Cardiac muscle cell (in vitro differentiated cells and primary cell): ENCODE results near the gene ZNF672. TPM values are rescaled to one million over a fixed set of nuclear protein-coding genes. Genes with fewer than 3 reads are reported as not detected.
A peak's percentile ranks its signal among the peaks of the same experiment; 100 is the strongest.

Source experiments
- DNase-seq, 2 donors: peaks; one replicate each; pipeline versions ENCODE4 v3.0.0 to v3.0.0-alpha.2; 2010 to 2017; ENCODE audit warnings: low read depth in 1 of 2, low spot score in 1 of 2
- H3K27ac ChIP-seq: fragments of 200-600 bp; sonication (generic); 2 replicates; pipeline ENCODE4 v1.5.1; 2016
- H3K27me3 ChIP-seq: fragments of 200-600 bp; sonication (generic); 2 replicates; pipeline ENCODE4 v1.6.0; 2016; ENCODE audit warnings: control low read depth
- H3K36me3 ChIP-seq: fragments of 200-600 bp; sonication (generic); 2 replicates; pipeline ENCODE4 v1.5.1; 2016; ENCODE audit warnings: control low read depth
- H3K4me1 ChIP-seq: fragments of 200-600 bp; sonication (generic); 2 replicates; pipeline ENCODE4 v1.8.1; 2017; ENCODE audit warnings: low read depth, mild to moderate bottlenecking, mixed run types
- H3K4me3 ChIP-seq: fragments of 200-600 bp; sonication (generic); 2 replicates; pipeline ENCODE4 v1.5.1; 2016; ENCODE audit warnings: mild to moderate bottlenecking
- H3K9me3 ChIP-seq: fragments of 200-600 bp; sonication (generic); 2 replicates; pipeline ENCODE4 v1.5.1; 2017; ENCODE audit warnings: low read depth, mild to moderate bottlenecking, control low read depth
- polyA plus RNA-seq: library from polyadenylated mRNA; unstranded; fragments of >200 nt; fragmentation: Nextera tagmentation; extraction: Ambion mirVana; gene quantifications from 2 replicates; pipeline ENCODE4 v1.2.1, GENCODE V29; 2016
- total RNA-seq: library from RNA; depleted of rRNA; stranded (reverse); fragments of >200 nt; gene quantifications from 2 replicates; pipeline ENCODE4 v1.2.3, GENCODE V29; 2016
- TF ChIP-seq, protein P1 (sequence below): IDR thresholded peaks from 2 replicates; pipeline ENCODE4 v1.5.1; 2012; ENCODE audit warnings: low read depth, mild to moderate bottlenecking, low read length

ZNF672 gene
- total and polyA plus RNA-seq, 2 experiments from 2014 or later: 59.2 to 66.3 TPM

DNA sequence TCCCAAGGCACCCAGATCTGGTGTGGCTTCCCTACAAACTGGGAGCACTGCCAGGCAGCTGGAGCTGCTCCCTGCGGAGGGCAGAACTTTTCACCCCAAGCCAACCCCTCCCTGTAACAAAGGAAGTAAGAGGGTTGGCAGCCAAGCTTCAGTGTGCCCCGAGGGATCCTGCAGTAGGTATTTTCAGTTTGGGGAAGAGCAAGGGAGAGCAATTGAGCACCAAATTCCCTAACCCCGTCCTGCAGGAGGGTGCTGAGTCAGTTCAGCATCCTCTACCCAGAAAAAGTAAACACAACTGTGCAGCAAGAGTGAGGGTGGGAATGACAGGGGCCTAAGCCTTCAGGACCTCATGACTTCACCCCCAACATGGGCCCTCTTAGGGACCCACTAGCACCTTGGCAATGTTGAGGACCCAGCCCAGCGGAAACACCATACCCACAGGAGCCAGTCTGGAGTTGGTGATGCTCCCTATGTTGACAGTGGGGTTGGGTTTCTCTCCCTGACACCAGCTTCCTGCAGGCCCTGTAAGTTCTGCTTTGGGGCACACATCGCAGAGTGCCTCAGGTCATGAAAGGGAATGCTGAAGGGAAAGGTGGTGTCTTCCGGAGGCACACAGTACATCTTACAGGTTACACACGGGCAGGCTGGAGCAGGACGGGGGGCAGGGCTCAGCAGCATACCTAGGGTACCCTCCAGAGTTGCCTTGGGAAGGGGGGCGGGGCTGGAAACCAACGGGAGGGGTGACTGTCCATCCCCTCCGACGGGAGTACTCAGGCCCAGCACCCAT, 27.1 kb upstream of the ZNF672 start:
- Histone ChIP-seq H3K9me3 (no peaks in the 10 kb centered on the region), H3K27ac (no peak overlapping the region), H3K4me3 (no peak overlapping the region), H3K27me3 (no peaks in the 10 kb centered on the region), H3K4me1 (peaks cover 1% of the 10 kb centered on the region), H3K36me3 (peaks cover 20% of the 10 kb centered on the region)
- TF ChIP-seq, protein P1, sequence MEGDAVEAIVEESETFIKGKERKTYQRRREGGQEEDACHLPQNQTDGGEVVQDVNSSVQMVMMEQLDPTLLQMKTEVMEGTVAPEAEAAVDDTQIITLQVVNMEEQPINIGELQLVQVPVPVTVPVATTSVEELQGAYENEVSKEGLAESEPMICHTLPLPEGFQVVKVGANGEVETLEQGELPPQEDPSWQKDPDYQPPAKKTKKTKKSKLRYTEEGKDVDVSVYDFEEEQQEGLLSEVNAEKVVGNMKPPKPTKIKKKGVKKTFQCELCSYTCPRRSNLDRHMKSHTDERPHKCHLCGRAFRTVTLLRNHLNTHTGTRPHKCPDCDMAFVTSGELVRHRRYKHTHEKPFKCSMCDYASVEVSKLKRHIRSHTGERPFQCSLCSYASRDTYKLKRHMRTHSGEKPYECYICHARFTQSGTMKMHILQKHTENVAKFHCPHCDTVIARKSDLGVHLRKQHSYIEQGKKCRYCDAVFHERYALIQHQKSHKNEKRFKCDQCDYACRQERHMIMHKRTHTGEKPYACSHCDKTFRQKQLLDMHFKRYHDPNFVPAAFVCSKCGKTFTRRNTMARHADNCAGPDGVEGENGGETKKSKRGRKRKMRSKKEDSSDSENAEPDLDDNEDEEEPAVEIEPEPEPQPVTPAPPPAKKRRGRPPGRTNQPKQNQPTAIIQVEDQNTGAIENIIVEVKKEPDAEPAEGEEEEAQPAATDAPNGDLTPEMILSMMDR: no peak
- peak in 1 of 2 donors; percentile 62 for DNase-seq

DNA sequence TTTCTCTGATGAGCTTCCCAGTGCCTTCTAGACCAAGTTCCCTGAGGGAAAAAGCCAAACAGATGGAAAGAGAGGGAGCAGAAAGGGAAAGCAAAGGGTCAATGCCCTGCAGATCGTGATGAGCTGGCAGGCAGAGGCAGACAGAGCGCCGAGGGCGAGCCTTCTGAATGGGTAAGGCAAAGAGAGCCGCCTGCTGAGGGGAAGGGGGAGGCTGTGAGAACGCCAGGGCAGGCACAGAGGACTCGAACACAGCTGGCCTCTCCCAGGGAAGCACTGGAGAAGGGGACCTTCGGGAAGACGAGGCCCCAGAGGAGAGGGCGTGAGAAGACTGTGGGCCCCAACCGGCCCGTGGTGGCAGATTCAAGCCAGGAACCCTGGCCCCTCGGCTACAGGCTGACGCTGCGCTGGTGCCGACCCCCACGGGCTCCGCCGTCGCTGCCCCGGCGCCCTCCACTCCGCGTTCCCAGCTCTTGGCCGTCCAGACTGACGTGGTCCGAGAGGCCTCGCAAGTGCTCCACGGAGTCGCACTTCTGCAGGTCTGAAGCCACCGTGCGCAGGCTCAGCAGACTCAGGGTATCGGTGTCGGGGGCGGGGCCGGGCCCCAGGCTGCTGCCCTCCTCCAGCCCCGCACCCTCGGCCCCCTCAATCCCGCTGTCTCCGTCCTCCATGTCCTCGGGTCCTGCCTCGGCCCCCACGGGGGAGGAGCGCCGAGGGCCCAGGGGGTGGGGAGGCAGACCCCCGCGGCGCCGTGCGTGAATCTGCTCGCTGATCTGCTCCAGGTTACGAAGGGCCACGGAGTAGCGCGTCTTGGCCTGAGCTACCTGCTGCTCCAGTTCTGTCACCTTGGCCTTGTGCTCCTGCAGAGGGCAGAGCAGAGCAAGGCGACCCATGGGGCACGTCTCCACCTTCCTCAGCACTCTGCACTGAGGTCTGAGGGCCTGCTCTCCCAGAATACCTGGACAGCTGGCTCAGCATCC, 26.2 kb upstream of the ZNF672 start:
- H3K36me3 ChIP-seq: peaks cover 28% of the 10 kb centered on the region
- TF ChIP-seq, protein P1: peak; percentile 2
- no peaks in the 10 kb centered on the region for H3K4me1 ChIP-seq
- H3K27ac ChIP-seq: no peak overlapping the region
- no peak overlapping the region for H3K4me3 ChIP-seq
- no peaks in the 10 kb centered on the region for H3K9me3 ChIP-seq
- no peaks in the 10 kb centered on the region for H3K27me3 ChIP-seq
- DNase-seq: no peak

DNA sequence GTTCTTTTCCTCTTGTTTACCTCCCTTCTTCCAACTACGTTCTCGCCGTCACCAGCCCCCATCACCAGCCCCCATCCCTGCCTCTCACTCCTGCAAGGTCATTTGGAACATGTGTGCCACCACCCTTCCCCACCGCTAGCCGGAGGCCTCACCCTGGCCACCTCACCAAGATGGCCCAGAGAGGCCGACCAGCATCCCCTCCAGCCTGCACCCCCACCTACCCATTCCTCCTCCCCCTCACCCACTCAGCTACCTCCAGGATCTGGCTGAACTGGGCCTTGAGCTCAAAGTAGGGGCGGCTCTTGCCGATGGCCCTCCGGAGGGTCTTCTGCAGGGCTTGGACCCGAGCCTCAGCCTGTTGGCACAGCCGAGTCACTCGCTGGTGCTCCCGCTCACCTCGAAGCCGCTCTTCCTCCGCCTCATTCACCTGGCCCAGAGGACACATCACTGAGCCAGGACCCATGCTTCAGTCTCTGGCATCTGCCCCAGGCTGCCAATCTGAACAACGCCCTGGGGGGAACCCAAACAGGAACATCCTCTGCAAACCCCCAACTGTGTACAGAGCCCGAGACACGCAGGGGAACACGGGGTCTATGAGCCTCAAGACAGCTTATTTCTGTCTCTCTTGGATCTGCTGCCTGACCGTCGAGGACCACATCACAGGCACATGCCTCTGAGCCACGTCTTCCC, 25.1 kb upstream of the ZNF672 start:
- H3K4me3 ChIP-seq: no peak overlapping the region
- no peaks in the 10 kb centered on the region for H3K9me3 ChIP-seq
- H3K4me1 ChIP-seq: no peaks in the 10 kb centered on the region
- no peak overlapping the region for H3K27ac ChIP-seq
- no peaks in the 10 kb centered on the region for H3K27me3 ChIP-seq
- TF ChIP-seq, protein P1: no peak
- DNase-seq: no peak
- peaks cover 28% of the 10 kb centered on the region for H3K36me3 ChIP-seq

DNA sequence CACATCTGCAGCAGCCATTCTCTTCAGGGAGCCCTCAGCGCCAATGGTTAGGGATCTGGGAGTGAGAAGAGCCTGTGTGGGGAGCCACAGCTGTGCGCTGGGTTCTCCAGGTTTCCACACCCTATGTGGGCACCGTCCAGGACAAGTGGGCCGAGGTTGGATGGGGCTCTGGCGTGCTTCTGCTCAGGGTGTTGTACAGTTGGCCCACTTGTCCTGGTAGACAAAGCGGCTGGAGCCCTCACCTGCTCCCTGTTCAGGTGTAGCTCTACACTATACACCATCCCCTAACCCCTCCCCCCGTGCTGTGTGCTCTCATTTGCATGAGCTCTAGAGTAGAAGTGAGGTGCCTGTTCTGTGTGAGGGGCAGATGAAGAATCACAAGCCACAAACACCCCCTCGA, 24.5 kb upstream of the ZNF672 start:
- Histone ChIP-seq H3K36me3 (peaks cover 28% of the 10 kb centered on the region), H3K27me3 (no peaks in the 10 kb centered on the region), H3K9me3 (no peaks in the 10 kb centered on the region), H3K4me1 (no peaks in the 10 kb centered on the region), H3K27ac (no peak overlapping the region), H3K4me3 (no peak overlapping the region)
- TF ChIP-seq, protein P1: no peak
- no peak for DNase-seq

DNA sequence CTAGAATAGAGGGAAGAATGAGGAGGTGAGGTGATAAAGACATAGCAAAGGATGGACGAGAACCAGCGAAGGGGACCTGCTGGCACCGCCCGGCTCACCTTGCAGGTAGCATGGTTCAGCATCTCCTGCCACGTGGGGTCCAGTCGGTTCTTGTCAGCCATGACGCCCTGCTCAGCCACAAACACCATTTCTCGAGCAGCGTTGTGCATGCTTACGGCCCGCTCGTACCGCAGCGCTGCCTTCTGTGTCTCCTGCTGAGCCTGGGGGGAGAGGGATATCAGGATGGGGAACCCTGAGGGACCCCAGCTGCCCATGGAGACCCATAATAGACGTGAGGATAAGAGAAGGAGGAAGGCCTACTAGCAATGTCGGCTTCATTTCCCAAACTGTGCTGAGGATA, 23.7 kb upstream of the ZNF672 start:
- Histone ChIP-seq H3K36me3 (peaks cover 28% of the 10 kb centered on the region), H3K4me1 (no peaks in the 10 kb centered on the region), H3K27me3 (no peaks in the 10 kb centered on the region), H3K9me3 (no peaks in the 10 kb centered on the region), H3K27ac (no peak overlapping the region), H3K4me3 (no peak overlapping the region)
- TF ChIP-seq, protein P1: no peak
- no peak for DNase-seq
